GM23248 (cell line): ENCODE measurements around the gene ZNF839.

Source experiments
- EZH2 ChIP-seq: fragments of 200-600 bp; sonication (generic); IDR thresholded peaks from 2 replicates; pipeline ENCODE4 v1.6.1; 2018; ENCODE audit warnings: antibody characterized with exemption, mild to moderate bottlenecking; ENCODE audit not compliant: insufficient read depth, poor library complexity, severe bottlenecking
- EZH2phosphoT487 ChIP-seq: fragments of 200-600 bp; sonication (generic); IDR thresholded peaks from 2 replicates; pipeline ENCODE4 v1.6.1; 2018; ENCODE audit warnings: antibody characterized with exemption, moderate library complexity, mild to moderate bottlenecking, low read depth; ENCODE audit not compliant: insufficient read depth

DNA sequence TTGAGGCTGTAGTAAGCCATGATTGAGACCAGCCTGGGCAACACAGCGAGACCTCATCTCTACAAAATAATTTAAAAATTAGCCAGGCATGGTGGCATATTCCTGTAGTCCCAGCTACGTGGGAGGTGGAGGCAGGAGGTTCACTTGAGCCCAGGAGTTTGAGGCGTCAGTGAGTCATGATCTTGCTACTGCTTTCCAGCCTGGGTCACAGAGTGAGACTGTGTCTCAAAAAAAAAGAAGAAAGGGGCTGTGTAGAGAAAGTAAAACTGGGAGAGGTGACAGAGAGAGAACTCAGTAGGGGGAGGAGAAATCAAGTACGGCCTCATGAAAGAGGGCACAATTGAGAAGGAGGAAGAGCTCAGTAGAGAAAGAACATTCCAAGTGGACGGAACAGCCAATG, 55.6 kb downstream of the ZNF839 start:
- no peak for TF ChIP-seq EZH2
- no peak for TF ChIP-seq EZH2phosphoT487
